HepG2 (cell line): Measurements from ENCODE around the gene VCP. TPM values are rescaled to one million over a fixed set of nuclear protein-coding genes. Genes with fewer than 3 reads are reported as not detected.
A peak's percentile ranks its signal among the peaks of the same experiment; 100 is the strongest.

Experiments used
- CENPT ChIP-seq: sonication (generic); formaldehyde crosslinking; IDR thresholded peaks from 2 replicates; pipeline ENCODE4 v1.8.0; 2022; ENCODE audit warnings: low read depth, mild to moderate bottlenecking, moderate library complexity, missing genetic modification reagents
- HOXA9 ChIP-seq: sonication (generic); formaldehyde crosslinking; IDR thresholded peaks from 2 replicates; pipeline ENCODE4 v1.8.1; 2022; ENCODE audit warnings: missing genetic modification reagents, mild to moderate bottlenecking, moderate library complexity, borderline replicate concordance
- NR2F2 ChIP-seq: IDR thresholded peaks from 2 replicates; pipeline ENCODE4 v1.6.1; 2012; ENCODE audit warnings: low read depth, inconsistent platforms, borderline replicate concordance
- RBFOX2 ChIP-seq: fragments of 200-400 bp; formaldehyde crosslinking; IDR thresholded peaks from 2 replicates; pipeline ENCODE4 v1.6.1; 2017; ENCODE audit warnings: low read depth, mild to moderate bottlenecking, low read length
- SIN3A ChIP-seq: IDR thresholded peaks from 2 replicates; pipeline ENCODE4 v1.6.1; 2011; ENCODE audit warnings: low read depth, mild to moderate bottlenecking, control low read depth, low read length, borderline replicate concordance
- WIZ ChIP-seq: sonication (generic); formaldehyde crosslinking; IDR thresholded peaks from 2 replicates; pipeline ENCODE4 v1.5.1; 2020; ENCODE audit warnings: mild to moderate bottlenecking, missing genetic modification reagents
- ZKSCAN5 ChIP-seq: sonication (generic); formaldehyde crosslinking; IDR thresholded peaks from 2 replicates; pipeline ENCODE4 v1.5.1; 2020; ENCODE audit warnings: mild to moderate bottlenecking, missing genetic modification reagents
- ZNF230 ChIP-seq: sonication (generic); formaldehyde crosslinking; IDR thresholded peaks from 2 replicates; pipeline ENCODE4 v1.4.0; 2020; ENCODE audit warnings: mild to moderate bottlenecking, missing genetic modification reagents
- ZNF709 ChIP-seq: sonication (generic); formaldehyde crosslinking; IDR thresholded peaks from 2 replicates; pipeline ENCODE4 v1.5.0; 2020; ENCODE audit warnings: mild to moderate bottlenecking, missing genetic modification reagents
- polyA plus RNA-seq, 8 experiments: library from polyadenylated mRNA; depleted of rRNA in 3 of 8; stranded (reverse) in 7 of 8; unstranded in 1 of 8; fragments of >200 nt; fragmentation: Illumina TruSeq in 4 of 8; extraction: Trizol in 4 of 8; gene quantifications; 2 replicates each; pipeline versions ENCODE4 v1.2.1 to v1.2.3, GENCODE V29; 2011 to 2016; ENCODE audit warnings: low read depth in 4 of 8, missing spikeins in 1 of 8, mixed read lengths in 1 of 8; ENCODE audit not compliant: insufficient read depth in 1 of 8
- total RNA-seq, 5 experiments: library from RNA; depleted of rRNA; stranded (reverse); fragments of >200 nt; fragmentation: Illumina TruSeq; extraction: Trizol; gene quantifications; 2 replicates each; pipeline ENCODE4 v1.2.3, GENCODE V29; 2016; ENCODE audit warnings: low read depth in 1 of 5
- TF ChIP-seq, protein P1 (sequence below): sonication (generic); formaldehyde crosslinking; IDR thresholded peaks from 2 replicates; pipeline ENCODE4 v1.8.0; 2022; ENCODE audit warnings: low read depth, missing genetic modification reagents
- TF ChIP-seq, protein P2 (sequence below): sonication (generic); formaldehyde crosslinking; IDR thresholded peaks from 2 replicates; pipeline ENCODE4 v1.8.0; 2022; ENCODE audit warnings: missing genetic modification reagents, mild to moderate bottlenecking, inconsistent platforms, borderline replicate concordance
- TF ChIP-seq, protein P3 (sequence below): sonication (generic); formaldehyde crosslinking; IDR thresholded peaks from 2 replicates; pipeline ENCODE4 v1.4.0; 2020; ENCODE audit warnings: missing genetic modification reagents
- TF ChIP-seq, protein P4 (sequence below): sonication (generic); formaldehyde crosslinking; IDR thresholded peaks from 2 replicates; pipeline ENCODE4 v1.5.0; 2020; ENCODE audit warnings: mild to moderate bottlenecking, missing genetic modification reagents
- TF ChIP-seq, protein P5 (sequence below): sonication (generic); formaldehyde crosslinking; IDR thresholded peaks from 2 replicates; pipeline ENCODE4 v1.4.0; 2020; ENCODE audit warnings: missing genetic modification reagents, borderline replicate concordance
- TF ChIP-seq, protein P6 (sequence below), 2 experiments: sonication (generic) in 1 of 2; formaldehyde crosslinking in 1 of 2; IDR thresholded peaks; 2 replicates each; pipeline versions ENCODE4 v1.4.0 to v1.6.1; 2018 to 2020; ENCODE audit warnings: missing genetic modification reagents in 2 of 2, borderline replicate concordance in 1 of 2, low read depth in 1 of 2, mild to moderate bottlenecking in 1 of 2, missing biosample characterization in 1 of 2
- TF ChIP-seq, protein P7 (sequence below): IDR thresholded peaks from 2 replicates; pipeline ENCODE4 v1.6.1; 2016; ENCODE audit warnings: low read depth, control low read depth

VCP gene
- total and polyA plus RNA-seq, 2 of the 13 experiments (the other 11 are each of a cell fraction or from before 2014, with no cell fraction given) = 143 to 391 TPM

DNA sequence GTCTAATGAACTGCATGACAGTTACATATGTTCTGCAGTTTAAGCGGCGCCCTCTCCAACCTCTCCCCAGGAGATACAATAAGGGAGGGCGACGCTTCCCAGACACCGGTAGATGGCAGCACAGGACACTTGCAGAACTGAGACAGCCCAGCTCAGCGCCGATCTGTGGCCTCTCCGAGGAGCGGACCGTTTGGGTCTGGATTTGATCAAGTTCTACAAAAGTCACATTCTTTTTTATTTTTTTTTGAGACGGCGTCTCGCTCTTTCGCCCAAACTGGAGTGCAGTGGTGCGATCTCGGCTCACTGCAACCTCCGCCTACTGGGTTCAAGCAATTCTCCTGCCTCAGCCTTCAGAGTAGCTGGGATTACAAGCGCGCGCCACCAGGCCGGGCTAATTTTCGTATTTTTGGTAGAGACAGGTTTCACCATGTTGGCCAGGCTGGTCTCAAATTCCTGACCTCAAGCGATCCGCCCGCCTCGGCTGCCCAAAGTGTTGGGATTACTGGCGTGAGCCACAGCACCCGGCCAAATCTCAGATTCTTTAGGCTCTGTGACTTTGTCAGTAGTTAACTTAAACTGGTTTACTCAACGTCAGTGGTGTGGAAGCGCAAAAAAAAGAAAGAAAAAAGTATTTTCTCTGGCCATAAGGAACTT lies 44.6 kb upstream of the VCP start (continued):
- TF ChIP-seq, protein P1, sequence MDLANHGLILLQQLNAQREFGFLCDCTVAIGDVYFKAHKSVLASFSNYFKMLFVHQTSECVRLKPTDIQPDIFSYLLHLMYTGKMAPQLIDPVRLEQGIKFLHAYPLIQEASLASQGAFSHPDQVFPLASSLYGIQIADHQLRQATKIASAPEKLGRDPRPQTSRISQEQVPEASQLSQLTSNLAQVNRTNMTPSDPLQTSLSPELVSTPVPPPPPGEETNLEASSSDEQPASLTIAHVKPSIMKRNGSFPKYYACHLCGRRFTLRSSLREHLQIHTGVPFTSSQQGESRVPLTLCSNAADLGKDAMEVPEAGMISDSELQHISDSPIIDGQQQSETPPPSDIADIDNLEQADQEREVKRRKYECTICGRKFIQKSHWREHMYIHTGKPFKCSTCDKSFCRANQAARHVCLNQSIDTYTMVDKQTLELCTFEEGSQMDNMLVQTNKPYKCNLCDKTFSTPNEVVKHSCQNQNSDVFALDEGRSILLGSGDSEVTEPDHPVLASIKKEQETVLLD (CRISPR knock-in tag) = no peak
- TF ChIP-seq, protein P2, sequence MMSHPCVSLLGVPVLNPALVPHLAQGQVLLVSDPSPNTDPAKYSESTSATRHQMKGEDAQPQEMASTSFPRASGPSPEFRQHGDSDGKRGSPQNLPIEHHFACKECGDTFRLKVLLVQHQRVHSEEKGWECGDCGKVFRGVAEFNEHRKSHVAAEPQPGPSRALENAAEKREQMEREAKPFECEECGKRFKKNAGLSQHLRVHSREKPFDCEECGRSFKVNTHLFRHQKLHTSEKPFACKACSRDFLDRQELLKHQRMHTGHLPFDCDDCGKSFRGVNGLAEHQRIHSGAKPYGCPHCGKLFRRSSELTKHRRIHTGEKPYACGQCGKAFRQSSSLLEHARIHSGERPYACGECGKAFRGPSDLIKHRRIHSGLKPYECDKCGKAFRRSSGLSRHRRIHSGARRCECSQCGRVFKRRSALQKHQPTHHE (CRISPR knock-in tag) = no peak; the same call in 1 of the 2 replicates
- TF ChIP-seq, protein P3, sequence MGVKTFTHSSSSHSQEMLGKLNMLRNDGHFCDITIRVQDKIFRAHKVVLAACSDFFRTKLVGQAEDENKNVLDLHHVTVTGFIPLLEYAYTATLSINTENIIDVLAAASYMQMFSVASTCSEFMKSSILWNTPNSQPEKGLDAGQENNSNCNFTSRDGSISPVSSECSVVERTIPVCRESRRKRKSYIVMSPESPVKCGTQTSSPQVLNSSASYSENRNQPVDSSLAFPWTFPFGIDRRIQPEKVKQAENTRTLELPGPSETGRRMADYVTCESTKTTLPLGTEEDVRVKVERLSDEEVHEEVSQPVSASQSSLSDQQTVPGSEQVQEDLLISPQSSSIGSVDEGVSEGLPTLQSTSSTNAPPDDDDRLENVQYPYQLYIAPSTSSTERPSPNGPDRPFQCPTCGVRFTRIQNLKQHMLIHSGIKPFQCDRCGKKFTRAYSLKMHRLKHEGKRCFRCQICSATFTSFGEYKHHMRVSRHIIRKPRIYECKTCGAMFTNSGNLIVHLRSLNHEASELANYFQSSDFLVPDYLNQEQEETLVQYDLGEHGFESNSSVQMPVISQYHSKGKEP (CRISPR knock-in tag) = no peak
- 0 out of 2 replicates have a peak, but pooled peaks have one; percentile 10 for TF ChIP-seq NR2F2
- TF ChIP-seq SIN3A = peak; percentile 54; the same call in 1 of the 2 replicates
- TF ChIP-seq ZNF709 (CRISPR knock-in tag) = no peak
- TF ChIP-seq ZNF230 (CRISPR knock-in tag) = peak; percentile 93
- no peak for TF ChIP-seq HOXA9 (CRISPR knock-in tag)
- TF ChIP-seq ZKSCAN5 (CRISPR knock-in tag) = no peak
- TF ChIP-seq, protein P4, sequence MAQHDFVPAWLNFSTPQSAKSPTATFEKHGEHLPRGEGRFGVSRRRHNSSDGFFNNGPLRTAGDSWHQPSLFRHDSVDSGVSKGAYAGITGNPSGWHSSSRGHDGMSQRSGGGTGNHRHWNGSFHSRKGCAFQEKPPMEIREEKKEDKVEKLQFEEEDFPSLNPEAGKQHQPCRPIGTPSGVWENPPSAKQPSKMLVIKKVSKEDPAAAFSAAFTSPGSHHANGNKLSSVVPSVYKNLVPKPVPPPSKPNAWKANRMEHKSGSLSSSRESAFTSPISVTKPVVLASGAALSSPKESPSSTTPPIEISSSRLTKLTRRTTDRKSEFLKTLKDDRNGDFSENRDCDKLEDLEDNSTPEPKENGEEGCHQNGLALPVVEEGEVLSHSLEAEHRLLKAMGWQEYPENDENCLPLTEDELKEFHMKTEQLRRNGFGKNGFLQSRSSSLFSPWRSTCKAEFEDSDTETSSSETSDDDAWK (CRISPR knock-in tag) = no peak
- TF ChIP-seq RBFOX2 = no peak
- no peak for TF ChIP-seq WIZ
- TF ChIP-seq, protein P5, sequence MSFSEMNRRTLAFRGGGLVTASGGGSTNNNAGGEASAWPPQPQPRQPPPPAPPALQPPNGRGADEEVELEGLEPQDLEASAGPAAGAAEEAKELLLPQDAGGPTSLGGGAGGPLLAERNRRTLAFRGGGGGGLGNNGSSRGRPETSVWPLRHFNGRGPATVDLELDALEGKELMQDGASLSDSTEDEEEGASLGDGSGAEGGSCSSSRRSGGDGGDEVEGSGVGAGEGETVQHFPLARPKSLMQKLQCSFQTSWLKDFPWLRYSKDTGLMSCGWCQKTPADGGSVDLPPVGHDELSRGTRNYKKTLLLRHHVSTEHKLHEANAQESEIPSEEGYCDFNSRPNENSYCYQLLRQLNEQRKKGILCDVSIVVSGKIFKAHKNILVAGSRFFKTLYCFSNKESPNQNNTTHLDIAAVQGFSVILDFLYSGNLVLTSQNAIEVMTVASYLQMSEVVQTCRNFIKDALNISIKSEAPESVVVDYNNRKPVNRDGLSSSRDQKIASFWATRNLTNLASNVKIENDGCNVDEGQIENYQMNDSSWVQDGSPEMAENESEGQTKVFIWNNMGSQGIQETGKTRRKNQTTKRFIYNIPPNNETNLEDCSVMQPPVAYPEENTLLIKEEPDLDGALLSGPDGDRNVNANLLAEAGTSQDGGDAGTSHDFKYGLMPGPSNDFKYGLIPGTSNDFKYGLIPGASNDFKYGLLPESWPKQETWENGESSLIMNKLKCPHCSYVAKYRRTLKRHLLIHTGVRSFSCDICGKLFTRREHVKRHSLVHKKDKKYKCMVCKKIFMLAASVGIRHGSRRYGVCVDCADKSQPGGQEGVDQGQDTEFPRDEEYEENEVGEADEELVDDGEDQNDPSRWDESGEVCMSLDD (CRISPR knock-in tag) = no peak
- TF ChIP-seq, protein P6, sequence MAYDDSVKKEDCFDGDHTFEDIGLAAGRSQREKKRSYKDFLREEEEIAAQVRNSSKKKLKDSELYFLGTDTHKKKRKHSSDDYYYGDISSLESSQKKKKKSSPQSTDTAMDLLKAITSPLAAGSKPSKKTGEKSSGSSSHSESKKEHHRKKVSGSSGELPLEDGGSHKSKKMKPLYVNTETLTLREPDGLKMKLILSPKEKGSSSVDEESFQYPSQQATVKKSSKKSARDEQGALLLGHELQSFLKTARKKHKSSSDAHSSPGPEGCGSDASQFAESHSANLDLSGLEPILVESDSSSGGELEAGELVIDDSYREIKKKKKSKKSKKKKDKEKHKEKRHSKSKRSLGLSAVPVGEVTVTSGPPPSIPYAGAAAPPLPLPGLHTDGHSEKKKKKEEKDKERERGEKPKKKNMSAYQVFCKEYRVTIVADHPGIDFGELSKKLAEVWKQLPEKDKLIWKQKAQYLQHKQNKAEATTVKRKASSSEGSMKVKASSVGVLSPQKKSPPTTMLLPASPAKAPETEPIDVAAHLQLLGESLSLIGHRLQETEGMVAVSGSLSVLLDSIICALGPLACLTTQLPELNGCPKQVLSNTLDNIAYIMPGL (CRISPR knock-in tag; IDR thresholded peaks at IDR 0.05; ENCODE audit: borderline replicate concordance in 1 of 2, low read depth in 1 of 2) = peak; percentile 85 to 89; a peak in 3 of 4 replicates
- TF ChIP-seq, protein P7, sequence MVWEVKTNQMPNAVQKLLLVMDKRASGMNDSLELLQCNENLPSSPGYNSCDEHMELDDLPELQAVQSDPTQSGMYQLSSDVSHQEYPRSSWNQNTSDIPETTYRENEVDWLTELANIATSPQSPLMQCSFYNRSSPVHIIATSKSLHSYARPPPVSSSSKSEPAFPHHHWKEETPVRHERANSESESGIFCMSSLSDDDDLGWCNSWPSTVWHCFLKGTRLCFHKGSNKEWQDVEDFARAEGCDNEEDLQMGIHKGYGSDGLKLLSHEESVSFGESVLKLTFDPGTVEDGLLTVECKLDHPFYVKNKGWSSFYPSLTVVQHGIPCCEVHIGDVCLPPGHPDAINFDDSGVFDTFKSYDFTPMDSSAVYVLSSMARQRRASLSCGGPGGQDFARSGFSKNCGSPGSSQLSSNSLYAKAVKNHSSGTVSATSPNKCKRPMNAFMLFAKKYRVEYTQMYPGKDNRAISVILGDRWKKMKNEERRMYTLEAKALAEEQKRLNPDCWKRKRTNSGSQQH (CRISPR knock-in tag) = no peak
- no peak for TF ChIP-seq CENPT
